ENCODE data around the gene OPN4.
"Not testable (repeated sequence)": the region's sequence is repeated elsewhere in the genome, so short reads cannot be mapped to it uniquely, and the experiment has no call there.

The OPN4 gene, protein sequence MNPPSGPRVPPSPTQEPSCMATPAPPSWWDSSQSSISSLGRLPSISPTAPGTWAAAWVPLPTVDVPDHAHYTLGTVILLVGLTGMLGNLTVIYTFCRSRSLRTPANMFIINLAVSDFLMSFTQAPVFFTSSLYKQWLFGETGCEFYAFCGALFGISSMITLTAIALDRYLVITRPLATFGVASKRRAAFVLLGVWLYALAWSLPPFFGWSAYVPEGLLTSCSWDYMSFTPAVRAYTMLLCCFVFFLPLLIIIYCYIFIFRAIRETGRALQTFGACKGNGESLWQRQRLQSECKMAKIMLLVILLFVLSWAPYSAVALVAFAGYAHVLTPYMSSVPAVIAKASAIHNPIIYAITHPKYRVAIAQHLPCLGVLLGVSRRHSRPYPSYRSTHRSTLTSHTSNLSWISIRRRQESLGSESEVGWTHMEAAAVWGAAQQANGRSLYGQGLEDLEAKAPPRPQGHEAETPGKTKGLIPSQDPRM

DNA sequence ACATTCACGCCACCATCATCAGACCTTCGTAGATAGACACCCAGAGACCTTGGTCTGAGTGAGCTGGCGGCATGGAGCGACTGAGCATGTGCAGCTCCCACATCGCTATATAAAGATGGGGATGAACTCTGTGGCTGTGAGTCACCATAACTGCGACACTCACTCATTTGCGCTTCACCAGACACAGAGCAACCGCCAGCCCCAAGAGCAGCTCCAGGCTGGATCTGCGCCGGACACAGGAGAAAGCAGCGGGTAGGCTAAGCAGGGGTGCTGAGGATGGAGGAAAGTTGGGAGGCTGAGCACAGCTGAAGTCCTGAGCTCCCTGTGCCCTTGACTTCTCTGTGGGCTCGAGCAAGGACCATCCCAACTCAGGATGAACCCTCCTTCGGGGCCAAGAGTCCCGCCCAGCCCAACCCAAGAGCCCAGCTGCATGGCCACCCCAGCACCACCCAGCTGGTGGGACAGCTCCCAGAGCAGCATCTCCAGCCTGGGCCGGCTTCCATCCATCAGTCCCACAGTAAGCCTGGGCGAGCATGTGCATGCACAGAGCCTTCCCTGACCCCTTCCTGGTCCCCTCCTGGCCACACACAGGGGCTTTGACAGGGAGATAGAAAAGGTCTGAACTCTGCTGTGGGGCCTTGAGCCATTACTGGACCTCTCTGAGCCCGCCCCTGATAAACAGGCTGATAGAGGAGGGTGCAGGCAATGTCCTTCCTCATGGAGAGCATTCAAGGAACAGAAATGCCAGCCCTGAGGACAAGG is at the start of gene OPN4:
Gene OPN4, plus strand, starts transcription at position 137 of the 762 bp plus-strand sequence. Its CDS starts 237 bp downstream, at position 374.
- peak; percentile 53 for DNase-seq (ENCODE audit: low read depth)

DNA sequence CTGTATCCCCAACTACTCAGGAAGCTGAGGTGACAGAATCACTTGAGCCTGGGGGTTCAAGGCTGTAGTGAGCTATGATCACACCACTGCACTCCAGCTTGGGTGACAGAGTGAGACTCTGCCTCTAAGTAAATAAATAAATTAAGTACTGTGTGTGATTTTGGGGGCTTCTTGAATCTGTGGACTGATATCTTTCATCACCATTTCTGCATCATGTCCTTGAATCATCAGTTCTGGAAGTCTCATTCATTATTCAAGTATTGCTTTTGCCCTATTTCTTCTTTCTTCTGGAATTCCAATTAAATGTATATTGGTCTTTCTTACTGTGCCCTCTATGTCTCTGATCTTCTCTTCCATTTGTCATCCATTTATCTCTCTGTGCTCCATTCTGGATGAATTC is 46.7 kb upstream of the OPN4 start:
- DNase-seq (ENCODE audit: low read depth), result no peak

DNA sequence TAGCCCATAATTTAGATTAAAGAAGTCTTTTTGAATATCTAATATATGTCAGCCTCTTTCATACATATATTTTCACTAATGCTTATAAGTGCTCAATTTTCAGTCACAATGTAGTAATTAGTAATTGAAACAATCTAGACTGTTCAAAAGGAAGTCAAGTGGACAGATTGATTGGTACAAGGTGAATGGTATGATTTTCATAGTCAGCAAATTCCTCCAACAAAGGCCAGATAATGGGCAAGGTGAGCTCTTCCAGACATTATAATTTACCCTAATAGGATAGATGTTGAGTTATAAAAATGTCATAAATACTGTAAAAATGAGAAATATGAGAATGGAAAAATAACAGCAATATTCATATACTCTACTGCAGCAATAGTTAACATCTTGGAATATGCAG is 44.4 kb upstream of the OPN4 start:
- no peak for DNase-seq (ENCODE audit: low read depth)

DNA sequence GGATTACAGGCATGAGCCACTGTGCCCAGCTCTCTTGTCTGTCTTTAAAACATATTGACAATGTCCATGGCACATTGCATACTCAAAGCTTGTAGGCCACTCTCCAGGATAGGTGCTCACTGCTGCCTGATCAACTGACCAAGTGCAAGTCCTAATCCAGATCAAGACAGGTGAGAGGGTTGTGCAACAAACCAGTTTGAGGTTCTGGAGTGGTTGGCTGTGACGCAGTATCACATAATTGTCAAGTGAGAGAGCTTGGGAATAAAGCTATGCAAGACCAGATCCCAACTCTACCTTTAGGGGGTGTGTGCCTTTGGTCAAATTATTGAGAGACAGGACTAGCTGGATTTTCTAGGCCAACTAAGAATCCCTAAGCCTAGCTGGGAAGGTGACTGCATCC is 43.0 kb upstream of the OPN4 start:
- no peak for DNase-seq (ENCODE audit: low read depth)

DNA sequence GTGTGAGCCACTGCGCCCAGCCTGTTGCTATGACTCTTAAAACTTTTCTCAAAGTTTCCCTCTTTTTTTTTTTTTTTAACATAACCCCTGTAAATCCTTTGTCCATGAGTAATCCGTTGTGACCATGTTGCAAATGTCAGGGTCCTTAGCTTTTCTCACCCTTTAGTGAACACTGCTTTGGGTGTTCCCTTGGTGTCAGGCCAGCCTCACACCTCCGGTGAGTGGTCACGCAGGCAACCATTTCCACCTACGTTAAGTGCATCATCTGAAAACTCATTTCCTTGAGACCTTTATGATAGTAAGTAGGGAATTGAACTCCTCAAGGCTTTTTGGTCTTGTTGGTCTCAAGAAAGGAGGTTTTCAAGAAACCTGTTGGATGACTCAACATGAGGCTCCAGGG is 41.3 kb upstream of the OPN4 start:
- no peak for DNase-seq (ENCODE audit: low read depth)

DNA sequence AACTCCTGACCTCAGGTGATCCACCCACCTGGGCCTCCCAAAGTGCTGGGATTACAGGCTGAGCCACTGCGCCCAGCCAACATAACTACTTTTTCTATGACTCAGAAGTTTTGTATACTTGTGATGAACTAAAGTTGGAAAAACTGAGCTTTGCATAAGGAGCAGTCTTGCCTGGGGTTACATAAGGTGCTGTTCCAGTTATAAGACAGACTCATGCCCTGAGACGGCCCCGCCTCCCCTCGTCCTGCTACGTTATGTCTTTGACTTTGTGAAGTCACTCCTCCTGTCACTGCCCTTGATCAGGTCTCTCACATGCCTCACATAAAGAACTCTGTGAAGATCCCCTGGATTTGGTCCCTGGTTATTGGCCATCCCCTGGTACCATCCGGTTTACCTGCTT is 40.4 kb upstream of the OPN4 start:
- DNase-seq (ENCODE audit: low read depth), result peak; percentile 60

DNA sequence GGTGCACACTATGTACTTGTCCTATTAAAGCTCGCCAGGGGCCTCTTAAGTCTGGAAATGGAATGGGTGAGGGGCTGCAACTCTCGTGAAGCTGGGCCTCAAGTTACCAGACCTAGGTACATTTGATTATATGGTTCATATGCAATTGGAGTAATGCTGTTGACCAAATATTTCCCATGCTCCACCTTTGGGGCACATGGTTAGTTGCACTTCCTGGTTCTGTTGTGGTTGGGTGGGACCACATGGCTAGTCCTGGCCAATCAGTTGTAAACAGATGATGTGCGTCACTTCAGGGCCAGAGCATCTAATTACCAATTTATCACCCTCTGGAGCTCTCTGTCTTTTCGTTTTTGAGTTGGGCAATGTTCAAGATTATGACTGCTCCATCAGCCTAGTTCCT is 39.5 kb upstream of the OPN4 start:
- no peak for DNase-seq (ENCODE audit: low read depth)

DNA sequence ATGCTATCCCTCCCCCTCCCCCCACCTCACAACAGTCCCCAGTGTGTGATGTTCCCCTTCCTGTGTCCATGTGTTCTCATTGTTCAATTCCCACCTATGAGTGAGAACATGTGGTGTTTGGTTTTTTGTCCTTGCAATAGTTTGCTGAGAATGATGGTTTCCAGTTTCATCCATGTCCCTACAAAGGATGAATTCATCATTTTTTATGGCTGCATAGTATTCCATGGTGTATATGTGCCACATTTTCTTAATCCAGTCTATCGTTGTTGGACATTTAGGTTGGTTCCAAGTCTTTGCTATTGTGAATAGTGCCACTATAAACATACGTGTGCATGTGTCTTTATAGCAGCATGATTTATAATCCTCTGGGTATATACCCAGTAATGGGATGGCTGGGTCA is 37.1 kb upstream of the OPN4 start:
- DNase-seq (ENCODE audit: low read depth), result not testable (repeated sequence)

DNA sequence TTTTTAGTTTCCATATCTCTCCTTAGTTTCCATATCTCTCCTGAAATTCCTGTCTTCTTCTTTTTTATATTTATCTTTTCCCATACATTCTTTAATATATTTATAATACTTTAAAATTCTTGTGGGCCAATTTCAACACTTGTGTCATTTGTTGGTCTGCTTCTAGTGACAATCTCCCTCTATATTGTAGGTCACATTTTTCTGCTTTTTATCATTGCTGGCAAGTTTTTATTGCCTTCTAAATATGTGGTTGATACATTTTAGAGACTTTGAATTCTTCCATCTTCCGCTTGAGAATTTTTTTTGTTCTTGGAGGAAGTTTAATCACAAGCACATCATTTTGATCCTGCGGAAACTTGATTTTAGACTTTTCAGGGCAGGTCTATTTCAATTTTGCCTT is 26.0 kb upstream of the OPN4 start:
- no peak for DNase-seq (ENCODE audit: low read depth)

DNA sequence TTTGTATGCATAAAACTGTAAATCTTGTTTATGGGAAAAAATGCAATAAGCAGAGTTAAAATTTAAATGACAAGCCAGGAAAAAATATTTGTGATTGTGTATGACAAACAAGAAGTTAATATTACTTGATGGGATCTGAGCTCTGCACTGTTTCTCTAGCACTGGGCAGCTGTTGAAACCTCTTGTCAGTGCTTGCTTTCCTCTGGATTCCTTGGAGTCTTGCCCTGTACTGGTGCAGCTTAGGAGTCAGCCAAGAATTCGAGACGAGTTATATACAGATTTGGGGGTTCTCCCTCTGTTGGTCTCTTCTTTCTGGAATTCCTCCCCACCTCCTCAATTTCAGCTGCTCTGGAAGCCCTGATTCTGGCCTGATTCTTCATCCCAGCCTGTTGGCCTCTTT is 24.3 kb upstream of the OPN4 start:
- no peak for DNase-seq (ENCODE audit: low read depth)

DNA sequence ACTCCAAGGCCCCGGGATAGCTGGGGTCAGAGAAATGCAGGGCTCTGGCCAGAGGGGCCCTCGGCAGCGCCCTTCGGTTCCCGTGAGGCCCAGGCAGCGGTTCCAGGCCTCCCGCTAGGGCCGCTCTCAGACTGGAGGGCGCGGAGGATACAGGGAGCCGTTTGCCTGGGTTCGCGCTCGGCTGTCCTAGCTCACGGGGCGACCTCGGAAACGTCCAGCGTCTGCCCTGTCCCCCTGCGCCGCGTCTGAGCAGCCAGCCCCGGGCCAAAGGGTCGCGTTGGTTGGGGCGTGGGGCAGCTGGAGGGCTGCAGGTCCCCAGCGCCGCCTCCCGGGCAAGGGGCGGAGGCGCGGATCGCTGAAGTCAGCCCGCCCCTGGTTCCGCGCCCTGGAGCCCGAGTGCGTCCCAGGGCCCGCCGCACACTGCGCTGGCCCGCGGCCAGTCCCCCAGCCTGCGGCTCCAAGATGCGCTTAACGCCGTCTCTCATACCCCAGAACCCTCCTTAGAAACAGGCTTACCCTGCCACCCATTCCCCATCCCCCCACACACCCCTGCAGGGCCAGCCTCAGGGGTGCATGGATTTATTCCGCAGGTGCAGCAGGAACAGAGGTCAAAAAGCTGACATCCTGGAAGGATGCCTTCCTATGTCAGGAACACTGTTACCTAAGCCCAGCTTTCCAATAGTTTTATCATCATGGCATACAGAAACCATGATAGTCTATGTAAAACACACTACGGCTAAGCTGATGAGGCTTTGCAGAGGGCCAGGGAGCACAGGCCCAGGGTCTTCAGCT is 22.1 kb upstream of the OPN4 start:
- no peak for DNase-seq (ENCODE audit: low read depth)

DNA sequence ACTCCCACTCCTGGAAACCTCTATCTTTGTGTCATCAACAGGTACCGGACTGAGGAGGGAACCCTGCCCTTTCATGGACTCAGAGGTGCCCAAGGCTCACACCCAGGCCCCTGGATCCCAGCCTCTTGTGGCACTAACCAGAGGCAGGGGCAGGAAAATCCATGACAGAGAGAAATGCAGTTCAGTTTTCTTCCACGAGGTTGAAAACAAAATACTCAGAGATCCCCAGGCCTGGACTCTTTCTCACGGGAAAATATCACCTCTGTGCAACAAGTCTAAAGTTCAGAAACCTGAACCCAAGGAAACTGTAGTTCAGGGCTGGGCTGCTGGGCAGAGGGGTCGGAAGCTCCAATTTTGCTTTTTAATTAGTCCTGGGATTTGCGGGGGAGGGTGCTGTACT is 21.4 kb upstream of the OPN4 start:
- no peak for DNase-seq (ENCODE audit: low read depth)

DNA sequence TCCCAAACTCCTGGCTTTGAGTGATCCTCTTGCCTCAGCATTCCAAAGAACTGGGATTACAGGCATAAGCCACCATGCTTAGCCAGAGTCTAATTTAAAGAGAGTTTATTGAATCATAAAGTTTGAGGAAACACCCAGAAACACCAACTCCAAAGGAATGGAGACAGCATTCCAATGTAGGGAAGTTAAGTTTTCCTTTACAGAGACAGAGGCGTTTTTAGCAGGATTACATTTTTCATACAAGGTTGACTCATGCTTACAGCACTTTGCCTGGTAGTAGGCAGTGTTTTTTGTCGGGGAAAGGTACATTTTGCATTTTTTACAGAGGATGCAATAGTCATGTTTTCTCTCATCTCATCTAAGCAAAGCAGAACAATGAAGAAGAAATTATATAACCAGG is 18.9 kb upstream of the OPN4 start:
- peak; percentile 72 for DNase-seq (ENCODE audit: low read depth)

DNA sequence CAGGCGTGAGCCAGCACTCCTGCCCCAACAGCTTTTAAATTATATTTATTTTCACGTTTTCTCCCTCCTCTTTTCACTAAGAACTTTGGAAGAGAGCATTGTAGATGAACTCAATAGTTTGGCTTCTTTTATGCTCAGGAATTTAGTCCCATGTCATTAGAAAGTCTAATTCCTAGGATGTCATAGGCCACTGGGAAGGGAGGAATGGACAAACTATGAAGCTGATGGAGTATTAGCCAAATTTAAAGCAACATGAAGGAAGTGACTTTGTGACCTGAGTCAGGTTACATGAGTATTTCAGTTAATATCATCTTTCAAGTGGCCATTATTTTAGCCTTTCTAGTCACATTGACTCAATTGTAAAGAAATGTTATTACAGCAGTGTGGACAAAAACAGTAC is 18.0 kb upstream of the OPN4 start:
- no peak for DNase-seq (ENCODE audit: low read depth)

DNA sequence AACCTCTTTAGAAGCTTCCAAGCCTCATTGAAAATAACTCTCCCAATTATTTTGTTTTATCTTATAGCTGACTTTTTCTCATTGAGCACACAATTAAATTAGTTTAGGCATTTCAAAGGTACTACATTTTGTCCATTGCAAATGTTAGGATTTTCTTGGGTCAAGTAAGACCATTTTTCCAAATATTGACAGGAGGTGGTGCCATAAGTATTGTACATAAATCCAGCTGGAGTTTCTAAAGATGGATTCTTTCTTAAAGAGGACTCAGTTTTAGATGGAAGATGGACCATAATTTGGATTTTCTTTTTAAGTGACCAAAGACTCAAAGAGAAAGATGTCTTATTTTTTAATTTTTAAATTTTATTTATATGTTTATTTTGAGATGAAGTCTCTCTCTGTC is 12.3 kb upstream of the OPN4 start:
- no peak for DNase-seq (ENCODE audit: low read depth)

DNA sequence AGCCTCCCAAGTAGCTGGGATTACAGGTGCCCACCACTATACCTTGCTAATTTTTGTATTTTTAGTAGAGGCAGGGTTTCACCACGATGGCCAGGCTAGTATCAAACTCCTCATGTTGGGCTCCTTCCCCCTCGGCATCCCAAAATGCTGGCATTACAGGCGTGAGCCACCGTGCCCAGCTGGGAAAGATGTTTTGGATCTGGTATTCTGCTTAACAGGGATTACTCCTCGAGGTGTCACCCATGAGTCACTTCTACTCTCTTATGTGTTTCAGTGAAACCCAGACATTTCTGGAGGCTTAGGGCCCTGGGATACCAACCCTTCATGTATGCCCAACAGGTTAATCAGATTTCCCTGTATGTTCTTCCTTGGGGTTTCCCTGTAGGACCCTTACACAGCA is 11.8 kb upstream of the OPN4 start:
- peak; percentile 24 for DNase-seq (ENCODE audit: low read depth)

DNA sequence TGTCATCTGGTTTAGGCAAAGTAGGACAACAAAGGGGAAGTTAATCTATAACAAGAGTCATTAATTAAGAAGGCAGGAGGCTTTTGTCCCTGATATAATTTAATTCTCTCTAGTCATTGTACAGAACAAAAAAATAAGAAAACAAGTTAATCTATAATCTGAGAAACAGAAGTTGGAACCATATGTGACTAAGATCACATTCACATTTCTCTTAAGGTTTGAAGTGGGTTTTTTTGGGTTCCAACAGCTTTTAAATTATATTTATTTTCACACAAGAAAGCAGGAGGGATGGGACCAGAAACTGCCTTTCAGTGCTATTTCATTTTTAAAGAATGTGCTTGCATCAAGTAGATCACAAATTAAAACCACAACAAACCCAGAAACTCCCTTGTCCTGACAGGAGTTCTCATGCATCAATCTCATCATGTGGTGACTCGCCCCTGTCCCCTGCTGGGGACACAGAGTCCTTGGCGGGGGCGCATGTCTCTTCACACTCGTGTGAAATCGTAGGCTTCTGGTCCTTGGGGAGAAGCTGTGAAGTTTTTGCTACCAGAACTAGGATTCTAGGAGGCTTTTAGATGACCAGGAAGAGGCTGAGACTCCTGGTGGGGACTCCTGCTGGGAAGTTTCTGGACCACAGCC is 10.1 kb upstream of the OPN4 start:
- peak; percentile 24 for DNase-seq (ENCODE audit: low read depth)

DNA sequence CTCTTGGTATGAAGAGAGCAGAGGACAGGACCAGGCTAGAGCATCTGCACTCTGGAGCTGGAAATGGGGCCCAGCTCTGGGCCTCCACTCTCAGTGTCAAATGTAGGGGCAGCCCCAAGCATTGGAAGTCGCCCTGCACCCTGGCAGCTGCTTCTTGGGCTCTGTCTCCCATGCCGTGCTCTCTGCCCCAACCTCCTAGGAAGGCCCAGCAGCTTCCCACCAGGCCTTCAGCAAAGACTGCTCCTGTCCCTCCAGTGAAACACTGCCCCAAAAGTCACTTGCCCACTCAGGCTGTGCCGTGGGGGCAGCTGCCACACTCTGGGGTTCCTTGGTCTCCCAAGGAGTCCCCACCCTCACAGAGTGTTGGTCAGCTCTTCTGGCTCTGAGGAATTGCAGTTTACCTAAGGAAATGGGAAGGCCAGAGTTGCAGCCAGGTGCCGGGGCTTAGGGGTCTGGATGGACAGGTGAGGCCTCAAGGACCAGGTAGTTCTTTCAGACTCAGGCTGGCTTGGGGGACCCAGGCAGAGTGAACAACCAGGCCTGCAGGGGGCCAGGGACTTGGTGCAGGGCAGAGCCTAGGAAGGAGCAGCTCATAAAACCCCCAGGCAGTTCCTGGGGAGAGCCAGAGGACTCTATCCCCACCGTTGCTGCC is 9.4 kb upstream of the OPN4 start:
- DNase-seq (ENCODE audit: low read depth), result no peak

DNA sequence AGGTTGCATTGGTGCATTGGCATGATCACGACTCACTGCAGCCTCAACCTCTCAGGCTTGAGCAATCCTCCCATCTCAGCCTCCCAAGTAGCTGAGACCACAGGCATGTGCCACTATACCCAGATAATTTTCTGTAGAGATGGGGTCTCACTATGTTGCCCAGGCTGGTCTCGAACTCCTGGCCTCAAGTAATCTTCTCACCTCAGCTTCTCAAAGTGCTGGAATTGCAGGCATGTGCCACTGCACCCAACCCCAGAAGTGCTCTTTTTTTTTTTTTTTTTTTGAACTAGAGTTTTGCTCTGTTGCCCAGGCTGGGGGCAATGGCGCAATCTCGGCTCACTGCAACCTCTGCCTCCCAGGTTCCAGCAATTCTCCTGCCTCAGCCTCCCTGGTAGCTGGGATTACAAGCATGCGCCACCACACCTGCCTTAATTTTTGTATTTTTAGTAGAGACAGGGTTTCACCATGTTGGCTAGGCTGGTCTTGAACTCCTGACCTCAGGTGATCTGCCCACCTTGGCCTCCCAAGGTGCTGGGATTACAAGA is 8.7 kb upstream of the OPN4 start:
- not testable (repeated sequence) for DNase-seq (ENCODE audit: low read depth)

DNA sequence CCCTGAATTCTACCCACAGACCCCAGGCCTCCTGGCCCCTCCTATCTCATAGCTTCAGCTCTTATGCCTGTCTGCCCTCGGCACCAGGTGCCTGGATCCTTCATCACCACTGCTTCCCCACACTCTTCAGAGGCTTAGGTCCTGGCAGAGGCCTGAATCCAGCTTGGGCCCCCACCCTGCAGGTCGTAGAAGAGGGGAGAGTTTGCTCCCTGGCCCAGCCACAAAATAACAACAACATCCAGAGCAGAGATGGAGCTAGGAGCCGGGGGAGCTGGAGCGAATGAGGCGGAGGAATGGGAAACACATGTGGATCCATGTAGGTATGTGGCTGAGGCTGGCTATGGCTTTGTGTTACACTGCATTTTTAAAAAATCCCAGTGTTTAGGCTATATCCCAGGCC is 7.8 kb upstream of the OPN4 start:
- DNase-seq (ENCODE audit: low read depth), result no peak

DNA sequence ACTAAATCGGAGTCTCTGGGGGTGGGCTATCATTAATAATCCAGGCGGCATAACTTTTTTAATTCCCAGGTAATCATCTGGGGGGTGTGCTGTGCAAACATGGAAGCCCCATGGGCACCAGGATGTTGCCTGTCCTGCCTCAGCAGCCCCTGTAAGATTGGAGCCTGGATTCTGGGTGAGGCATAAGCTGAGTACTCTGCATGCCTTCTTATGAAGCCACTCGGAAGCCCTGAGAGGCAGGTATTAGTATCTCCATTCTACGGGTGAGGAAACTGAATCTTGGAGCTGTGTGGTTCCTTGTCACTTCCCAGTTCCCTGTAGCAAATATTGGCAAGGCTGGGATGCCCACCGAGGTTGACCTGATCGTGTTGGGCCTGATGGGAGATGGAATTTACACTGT is 7.4 kb upstream of the OPN4 start:
- no peak for DNase-seq (ENCODE audit: low read depth)

Measured in amniotic epithelial cell (primary cell).